ENCODE measurements around the gene PAFAH1B1.
"Not testable (repeated sequence)": the region's sequence is repeated elsewhere in the genome, so short reads cannot be mapped to it uniquely, and the experiment has no call there.

The PAFAH1B1 gene

GRCh38 chr17:2636169-2636930, 42.9 kb downstream of the PAFAH1B1 start:
- DNase-seq, result no peak

- no peak for DNase-seq
Observed at GRCh38 chr17:2637422-2637821, 44.0 kb downstream of the PAFAH1B1 start.

DNA sequence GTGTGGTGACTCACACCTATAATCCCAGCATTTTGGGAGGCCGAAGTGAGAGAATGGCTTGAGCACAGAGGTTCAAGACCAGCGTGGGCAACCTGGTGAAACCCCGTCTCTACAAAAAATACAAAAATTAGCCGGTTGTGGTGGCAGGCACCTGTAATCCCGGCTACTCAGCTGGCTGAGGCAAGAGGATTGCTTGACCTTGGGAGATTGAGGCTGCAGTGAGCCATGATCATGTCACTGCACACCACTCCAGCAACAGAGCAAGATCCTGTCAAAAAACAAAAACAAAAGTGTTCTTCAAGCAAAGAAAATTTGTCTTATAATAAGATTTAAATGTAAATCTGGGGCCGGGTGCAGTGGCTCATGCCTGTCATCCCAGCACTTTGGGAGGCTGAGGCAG, 51.5 kb downstream of the PAFAH1B1 start:
- no peak for DNase-seq

DNA sequence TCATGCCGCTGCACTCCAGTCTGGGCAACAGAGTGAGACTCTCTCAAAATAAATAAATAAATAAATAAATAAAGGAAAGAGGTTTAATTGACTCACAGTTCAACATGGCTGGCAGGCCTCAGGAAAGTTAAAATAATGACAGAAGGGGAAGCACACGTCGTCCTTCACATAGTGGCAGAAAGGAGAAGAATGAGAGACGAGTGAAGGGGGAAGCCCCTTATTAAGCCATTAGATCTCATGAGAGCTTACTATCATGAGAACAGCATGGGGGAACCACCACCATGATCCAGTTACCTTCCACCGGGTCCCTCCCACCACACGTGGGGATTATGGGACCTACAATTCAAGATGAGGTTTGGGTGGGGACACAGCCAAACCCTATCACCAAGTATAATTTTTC, 54.5 kb downstream of the PAFAH1B1 start:
- no peak for DNase-seq

GRCh38 chr17:2649191-2649590, 55.7 kb downstream of the PAFAH1B1 start:
- no peak for DNase-seq

DNA sequence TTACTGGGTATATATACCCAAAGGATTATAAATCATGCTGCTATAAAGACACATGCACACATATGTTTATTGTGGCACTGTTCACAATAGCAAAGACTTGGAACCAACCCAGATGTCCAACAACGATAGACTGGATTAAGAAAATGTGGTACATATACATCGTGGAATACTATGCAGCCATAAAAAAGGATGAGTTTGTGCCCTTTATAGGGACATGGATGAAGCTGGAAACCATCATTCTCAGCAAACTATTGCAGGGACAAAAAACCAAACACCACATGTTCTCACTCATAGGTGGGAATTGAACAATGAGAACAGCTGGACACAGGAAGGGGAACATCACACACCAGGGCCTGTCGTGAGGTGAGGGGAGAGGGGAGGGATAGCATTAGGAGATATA, 59.5 kb downstream of the PAFAH1B1 start:
- not testable (repeated sequence) for DNase-seq

- no peak for DNase-seq
Observed at GRCh38 chr17:2655546-2655945, 62.1 kb downstream of the PAFAH1B1 start.

- no peak for DNase-seq
Observed at GRCh38 chr17:2656283-2656682, 62.8 kb downstream of the PAFAH1B1 start.

DNA sequence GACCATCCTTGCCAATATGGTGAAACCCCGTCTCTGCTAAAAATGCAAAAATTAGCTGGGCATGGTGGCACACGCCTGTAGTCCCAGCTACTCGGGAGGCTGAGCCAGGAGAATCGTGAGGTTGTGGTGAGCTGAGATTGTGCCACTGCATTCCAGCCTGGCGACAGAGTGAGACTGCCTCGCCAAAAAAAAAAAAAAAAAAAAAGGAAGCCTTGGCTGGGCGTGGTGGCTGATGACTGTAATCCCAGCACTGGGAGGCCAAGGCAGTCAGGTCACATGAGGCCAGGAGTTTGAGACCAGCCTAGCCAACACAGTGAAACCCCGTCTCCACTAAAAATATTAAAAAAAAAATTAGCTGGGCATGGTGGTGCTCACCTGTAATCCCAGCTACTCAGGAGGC, 65.9 kb downstream of the PAFAH1B1 start:
- DNase-seq, result not testable (repeated sequence)

- DNase-seq, result not testable (repeated sequence)
Observed at GRCh38 chr17:2660410-2660809, 67.0 kb downstream of the PAFAH1B1 start.

DNA sequence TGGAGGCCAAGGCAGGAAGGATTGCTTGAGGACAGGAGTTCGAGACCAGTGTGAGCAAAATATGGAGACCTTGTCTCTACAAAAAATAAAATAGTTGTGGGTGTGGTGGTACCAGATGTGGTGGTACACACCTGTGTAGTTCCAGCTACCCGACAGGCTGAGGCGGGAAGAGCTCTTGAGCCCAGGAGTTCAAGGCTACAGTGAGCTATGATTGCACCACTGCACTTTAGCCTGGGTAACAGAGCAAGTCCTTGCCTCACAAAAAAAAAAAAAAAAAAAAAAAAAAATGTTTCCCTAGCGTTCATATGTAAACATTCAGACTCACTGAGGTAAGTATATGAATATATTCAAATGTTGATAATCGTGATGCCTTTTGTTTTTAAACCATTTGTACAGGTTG, 78.6 kb downstream of the PAFAH1B1 start:
- DNase-seq, result no peak

GRCh38 chr17:2679247-2679646, 85.8 kb downstream of the PAFAH1B1 start:
- DNase-seq, result not testable (repeated sequence)

GRCh38 chr17:2680961-2681360, 87.5 kb downstream of the PAFAH1B1 start:
- DNase-seq, result no peak

- no peak for DNase-seq
Observed at GRCh38 chr17:2681650-2682049, 88.2 kb downstream of the PAFAH1B1 start.

DNA sequence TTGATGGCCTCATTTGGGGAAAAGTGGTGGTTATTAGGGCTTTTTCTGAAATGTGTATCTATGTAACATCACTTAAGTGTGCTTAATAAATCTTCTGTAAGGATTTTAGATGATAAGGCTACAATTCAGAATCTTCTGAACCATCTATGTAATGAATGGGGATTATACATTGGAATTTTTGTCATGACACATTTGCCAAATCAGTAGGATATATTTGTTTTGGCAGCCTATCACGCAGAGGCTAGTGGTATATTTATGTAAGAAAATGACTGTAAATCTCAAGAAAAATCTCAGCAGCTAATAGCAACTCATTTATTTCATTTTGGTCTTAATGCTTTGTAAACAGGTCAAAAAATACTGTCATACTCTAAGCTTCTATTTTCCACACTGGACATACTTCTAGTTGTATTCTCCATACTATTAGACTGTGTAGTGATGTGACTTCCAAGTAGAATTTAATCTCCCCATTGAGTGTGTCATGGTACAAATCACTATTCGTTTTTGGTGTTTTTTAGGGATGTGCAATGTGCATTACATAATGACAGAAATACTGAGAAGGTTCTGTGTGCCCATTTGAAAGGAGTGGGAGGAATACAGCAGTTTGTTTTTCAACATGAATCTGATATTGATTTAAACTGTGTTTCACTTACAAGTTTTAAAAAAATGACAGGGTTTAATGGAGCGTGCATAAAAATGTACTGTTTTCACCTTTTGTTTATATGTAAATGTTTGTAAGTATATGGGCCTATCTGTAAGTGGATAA, 88.9 kb downstream of the PAFAH1B1 start:
- DNase-seq, result no peak

GRCh38 chr17:2683912-2684311, 90.5 kb downstream of the PAFAH1B1 start:
- no peak for DNase-seq

GRCh38 chr17:2684549-2684948, 91.1 kb downstream of the PAFAH1B1 start:
- DNase-seq, result no peak

DNA sequence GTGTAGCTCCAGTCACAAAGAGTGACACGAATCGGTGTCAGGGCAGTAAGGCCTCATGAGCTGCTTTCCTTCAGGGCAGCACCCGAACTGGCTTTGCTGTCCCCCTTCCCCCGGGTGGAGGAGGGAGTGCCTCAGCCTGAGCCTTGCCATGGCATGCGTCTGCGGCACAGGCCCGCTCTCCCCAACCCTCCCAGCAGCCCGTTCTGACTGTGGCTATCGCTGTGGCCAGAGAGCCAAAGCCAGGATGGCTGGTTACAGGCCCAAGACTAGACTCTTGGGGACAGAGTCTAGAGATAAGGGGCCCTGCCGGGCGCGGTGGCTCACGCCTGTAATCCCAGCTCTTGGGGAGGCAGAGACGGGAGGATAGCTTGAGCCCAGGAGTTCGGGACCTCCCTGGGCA, 92.2 kb downstream of the PAFAH1B1 start:
- DNase-seq, result no peak

DNA sequence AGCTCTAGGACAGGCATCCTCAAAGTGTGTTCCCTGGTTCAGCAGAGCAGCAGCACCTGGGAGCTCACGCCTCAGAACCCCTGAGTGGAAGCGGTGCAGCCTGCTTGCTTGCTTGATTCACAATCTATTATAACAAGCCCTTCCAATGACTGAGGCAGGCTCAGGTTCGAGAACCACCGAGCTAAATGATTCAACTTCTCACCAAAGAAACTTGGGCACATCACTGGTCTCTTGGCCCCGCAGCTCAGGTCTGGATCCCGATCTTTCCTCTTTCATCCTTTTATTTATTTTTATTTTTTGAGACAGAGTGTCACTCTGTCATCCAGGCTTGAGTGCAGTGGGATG, 93.6 kb downstream of the PAFAH1B1 start:
- no peak for DNase-seq

GRCh38 chr17:2688351-2689342, 95.2 kb downstream of the PAFAH1B1 start:
- no peak for DNase-seq

DNA sequence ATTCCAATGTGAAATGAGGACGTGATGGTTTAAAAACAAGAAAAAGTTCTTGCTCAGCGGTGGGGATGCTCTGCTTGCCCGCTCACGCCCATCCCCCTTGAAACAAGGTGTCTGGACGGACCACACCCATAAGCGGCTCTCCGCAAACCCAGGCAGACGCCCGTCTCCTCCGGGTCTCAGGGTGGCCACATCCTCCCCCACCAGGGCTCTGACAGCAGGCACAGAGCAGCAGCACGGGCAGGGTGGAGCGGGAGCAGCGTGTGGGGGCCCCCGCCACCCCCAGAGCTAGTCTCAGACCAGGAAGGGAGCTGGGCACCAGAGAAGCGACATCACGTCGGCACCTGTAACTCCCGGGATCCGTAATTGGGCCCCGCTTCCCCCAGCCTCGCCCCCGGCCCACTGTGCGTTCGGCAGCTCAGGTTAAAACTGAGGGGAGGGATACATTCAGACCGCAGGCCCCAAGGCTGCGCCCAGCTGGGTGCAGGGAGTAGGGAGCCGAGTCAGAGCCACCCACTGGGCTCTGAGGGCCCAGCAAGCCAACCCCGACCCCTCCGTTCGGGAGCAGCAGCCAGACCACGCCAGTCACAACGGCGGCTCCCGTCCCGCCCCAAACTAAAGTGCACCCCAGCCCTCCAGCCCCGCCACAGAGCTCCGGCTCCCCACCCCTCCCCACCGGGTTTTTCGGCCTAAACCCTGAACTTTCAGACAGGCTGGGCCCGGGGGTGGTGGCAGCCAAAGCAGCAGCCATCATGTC, 96.1 kb downstream of the PAFAH1B1 start:
- no peak for DNase-seq
